GM21515 (cell line): Measurements from ENCODE around the gene APOF.
"Not testable (repeated sequence)": the region's sequence is repeated elsewhere in the genome, so short reads cannot be mapped to it uniquely, and the experiment has no call there.

Source experiments
- ATAC-seq: cut with Tn5 transposase; IDR thresholded peaks from one replicate; pipeline ENCODE4 v1.9.1; 2021; ENCODE audit not compliant: unreplicated experiment

Gene APOF

GRCh38 chr12:56362130-56363059, at the start of gene APOF:
Gene APOF (minus strand): TSS chr12:56362857. CDS start chr12:56362745, 112 bp downstream.
- ATAC-seq: no peak

GRCh38 chr12:56411781-56412639, 49.4 kb upstream of the APOF start:
- ATAC-seq: no peak

GRCh38 chr12:56410768-56411167, 48.1 kb upstream of the APOF start:
- ATAC-seq: no peak

- ATAC-seq: no peak
Observed at GRCh38 chr12:56408799-56409417, 46.3 kb upstream of the APOF start.

- ATAC-seq: not testable (repeated sequence)
Observed at GRCh38 chr12:56404227-56404626, 41.6 kb upstream of the APOF start.

- not testable (repeated sequence) for ATAC-seq
Observed at GRCh38 chr12:56401612-56402011, 39.0 kb upstream of the APOF start.

GRCh38 chr12:56401125-56401524, 38.5 kb upstream of the APOF start:
- ATAC-seq: not testable (repeated sequence)

- not testable (repeated sequence) for ATAC-seq
Observed at GRCh38 chr12:56399466-56399865, 36.8 kb upstream of the APOF start.

- ATAC-seq: no peak
Observed at GRCh38 chr12:56398324-56398723, 35.7 kb upstream of the APOF start.

- ATAC-seq: no peak
Observed at GRCh38 chr12:56392331-56392730, 29.7 kb upstream of the APOF start.

GRCh38 chr12:56391721-56392120, 29.1 kb upstream of the APOF start:
- ATAC-seq: no peak

- ATAC-seq: no peak
Observed at GRCh38 chr12:56389412-56389811, 26.8 kb upstream of the APOF start.

GRCh38 chr12:56387152-56387736, 24.6 kb upstream of the APOF start:
- no peak for ATAC-seq

GRCh38 chr12:56385873-56386272, 23.2 kb upstream of the APOF start:
- no peak for ATAC-seq

- no peak for ATAC-seq
Observed at GRCh38 chr12:56382611-56383010, 20.0 kb upstream of the APOF start.

- ATAC-seq: no peak
Observed at GRCh38 chr12:56377989-56378316, 15.3 kb upstream of the APOF start.

- no peak for ATAC-seq
Observed at GRCh38 chr12:56377310-56377988, 14.8 kb upstream of the APOF start.

- peak; percentile 67 for ATAC-seq
Observed at GRCh38 chr12:56375598-56376434, 13.2 kb upstream of the APOF start.

GRCh38 chr12:56374726-56375597, 12.3 kb upstream of the APOF start:
- peak; percentile 30 for ATAC-seq
